CD4-positive, alpha-beta T cell treated with Interleukin-17A for 1 hour (primary cell): Measurements from ENCODE around the gene CYBC1.

Experiments used
- DNase-seq: peaks from one replicate; pipeline ENCODE4 v3.0.0-alpha.2; 2020

Gene CYBC1

GRCh38 chr17:82446649-82447048, 3.9 kb downstream of the CYBC1 start:
- no peak for DNase-seq

- no peak for DNase-seq
These were observed 4.4 kb downstream of the CYBC1 start for GRCh38 chr17:82446124-82446523.

- DNase-seq = no peak
These were observed 5.0 kb downstream of the CYBC1 start for GRCh38 chr17:82445542-82445941.

- no peak for DNase-seq
These were observed 5.5 kb downstream of the CYBC1 start for GRCh38 chr17:82444941-82445521.

GRCh38 chr17:82444284-82444893, 6.2 kb downstream of the CYBC1 start:
- DNase-seq = no peak

- no peak for DNase-seq
These were observed 6.9 kb downstream of the CYBC1 start for GRCh38 chr17:82443465-82444283.

- no peak for DNase-seq
These were observed 7.7 kb downstream of the CYBC1 start for GRCh38 chr17:82442643-82443464.

GRCh38 chr17:82441691-82442487, 8.7 kb downstream of the CYBC1 start:
- no peak for DNase-seq

GRCh38 chr17:82440991-82441627, 9.4 kb downstream of the CYBC1 start:
- DNase-seq = no peak

GRCh38 chr17:82440469-82440981, 10.0 kb downstream of the CYBC1 start:
- DNase-seq = no peak

- no peak for DNase-seq
These were observed 10.7 kb downstream of the CYBC1 start for GRCh38 chr17:82439829-82440365.

GRCh38 chr17:82439194-82439828, 11.2 kb downstream of the CYBC1 start:
- DNase-seq = no peak

GRCh38 chr17:82438401-82439193, 12.0 kb downstream of the CYBC1 start:
- no peak for DNase-seq

- no peak for DNase-seq
These were observed 13.3 kb downstream of the CYBC1 start for GRCh38 chr17:82437325-82437668.

- DNase-seq = no peak
These were observed 13.8 kb downstream of the CYBC1 start for GRCh38 chr17:82436601-82437324.

GRCh38 chr17:82435601-82436583, 14.7 kb downstream of the CYBC1 start:
- DNase-seq = no peak

- no peak for DNase-seq
These were observed 15.4 kb downstream of the CYBC1 start for GRCh38 chr17:82435103-82435502.

- DNase-seq = peak; percentile 33
These were observed 16.4 kb downstream of the CYBC1 start for GRCh38 chr17:82434216-82434565.
